ENCODE measurements around the gene KDM6A. TPM values are rescaled to one million over a fixed set of nuclear protein-coding genes. Genes with fewer than 3 reads are reported as not detected.

The KDM6A gene
- total RNA-seq, 1 donor from 2014 or later: 14.4 TPM

DNA sequence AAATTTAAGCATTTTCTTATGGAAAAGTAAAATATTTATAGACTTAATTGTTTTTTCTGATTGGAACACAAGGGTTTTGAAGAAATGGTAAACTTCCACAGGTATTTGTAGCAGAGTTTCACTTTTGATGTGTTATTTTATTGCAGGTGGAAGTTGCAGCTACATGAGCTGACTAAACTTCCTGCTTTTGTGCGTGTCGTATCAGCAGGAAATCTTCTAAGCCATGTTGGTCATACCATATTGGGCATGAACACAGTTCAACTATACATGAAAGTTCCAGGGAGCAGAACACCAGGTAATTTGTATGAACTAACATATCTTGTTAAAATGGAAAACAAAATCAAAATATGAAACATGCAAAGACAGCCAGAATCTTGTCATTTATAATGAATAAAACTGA lies 210.3 kb downstream of the KDM6A start:
- no peaks in the 10 kb centered on the region for H3K9me3 Mint-ChIP-seq (ENCODE audit: low read depth)
- no peak for DNase-seq (ENCODE audit: low spot score)
- no peaks in the 10 kb centered on the region for H3K27me3 Mint-ChIP-seq (ENCODE audit: low read depth)
- H3K4me3 Mint-ChIP-seq (ENCODE audit: unreplicated experiment): no peak overlapping the region
- TF ChIP-seq, protein P1, sequence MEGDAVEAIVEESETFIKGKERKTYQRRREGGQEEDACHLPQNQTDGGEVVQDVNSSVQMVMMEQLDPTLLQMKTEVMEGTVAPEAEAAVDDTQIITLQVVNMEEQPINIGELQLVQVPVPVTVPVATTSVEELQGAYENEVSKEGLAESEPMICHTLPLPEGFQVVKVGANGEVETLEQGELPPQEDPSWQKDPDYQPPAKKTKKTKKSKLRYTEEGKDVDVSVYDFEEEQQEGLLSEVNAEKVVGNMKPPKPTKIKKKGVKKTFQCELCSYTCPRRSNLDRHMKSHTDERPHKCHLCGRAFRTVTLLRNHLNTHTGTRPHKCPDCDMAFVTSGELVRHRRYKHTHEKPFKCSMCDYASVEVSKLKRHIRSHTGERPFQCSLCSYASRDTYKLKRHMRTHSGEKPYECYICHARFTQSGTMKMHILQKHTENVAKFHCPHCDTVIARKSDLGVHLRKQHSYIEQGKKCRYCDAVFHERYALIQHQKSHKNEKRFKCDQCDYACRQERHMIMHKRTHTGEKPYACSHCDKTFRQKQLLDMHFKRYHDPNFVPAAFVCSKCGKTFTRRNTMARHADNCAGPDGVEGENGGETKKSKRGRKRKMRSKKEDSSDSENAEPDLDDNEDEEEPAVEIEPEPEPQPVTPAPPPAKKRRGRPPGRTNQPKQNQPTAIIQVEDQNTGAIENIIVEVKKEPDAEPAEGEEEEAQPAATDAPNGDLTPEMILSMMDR (IDR thresholded peaks at IDR 0.05): no peak
- H3K36me3 Mint-ChIP-seq (ENCODE audit: low read depth): peaks cover 7% of the 10 kb centered on the region
- H3K27ac Mint-ChIP-seq (ENCODE audit: unreplicated experiment): no peak overlapping the region
- no peaks in the 10 kb centered on the region for H3K4me1 Mint-ChIP-seq (ENCODE audit: low read depth)

- Mint-ChIP-seq H3K36me3 (ENCODE audit: low read depth) (peaks cover 5% of the 10 kb centered on the region), H3K4me3 (ENCODE audit: unreplicated experiment) (no peak overlapping the region), H3K4me1 (ENCODE audit: low read depth) (no peaks in the 10 kb centered on the region), H3K9me3 (ENCODE audit: low read depth) (peaks cover 6% of the 10 kb centered on the region), H3K27me3 (ENCODE audit: low read depth) (no peaks in the 10 kb centered on the region), H3K27ac (ENCODE audit: unreplicated experiment) (no peak overlapping the region)
- TF ChIP-seq, protein P1 (IDR thresholded peaks at IDR 0.05): no peak
- no peak for DNase-seq (ENCODE audit: low spot score)
Observed at GRCh38 chrX:45110494-45110893, 237.5 kb downstream of the KDM6A start.

DNA sequence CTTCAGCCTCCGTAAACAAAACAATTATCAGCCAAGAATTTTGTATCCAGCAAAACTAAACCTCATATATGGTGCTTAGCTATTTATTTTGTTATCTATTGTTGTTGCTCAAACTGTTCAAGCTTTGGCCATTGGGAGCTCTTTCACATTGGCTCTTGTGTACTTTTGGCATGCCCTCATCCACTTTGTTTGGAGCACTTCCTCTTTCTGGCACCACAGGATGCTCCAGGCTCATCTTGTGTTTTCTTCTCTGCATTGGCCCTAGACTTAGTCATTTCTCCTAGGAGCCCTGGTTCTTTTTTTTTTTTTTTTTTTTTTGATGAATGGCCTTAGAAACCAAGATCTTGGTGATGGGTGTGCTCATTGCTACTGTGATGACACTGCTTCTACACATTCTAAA lies 253.2 kb downstream of the KDM6A start:
- Mint-ChIP-seq H3K27me3 (ENCODE audit: low read depth) (no peaks in the 10 kb centered on the region), H3K4me3 (ENCODE audit: unreplicated experiment) (no peak overlapping the region), H3K27ac (ENCODE audit: unreplicated experiment) (no peak overlapping the region), H3K4me1 (ENCODE audit: low read depth) (no peaks in the 10 kb centered on the region), H3K36me3 (ENCODE audit: low read depth) (peaks cover 5% of the 10 kb centered on the region), H3K9me3 (ENCODE audit: low read depth) (peaks cover 43% of the 10 kb centered on the region)
- no peak for DNase-seq (ENCODE audit: low spot score)
- TF ChIP-seq, protein P1 (IDR thresholded peaks at IDR 0.05): no peak

GRCh38 chrX:45128896-45129454 lies 256.0 kb downstream of the KDM6A start:
- H3K4me1 Mint-ChIP-seq (ENCODE audit: low read depth): no peaks in the 10 kb centered on the region
- no peak overlapping the region for H3K4me3 Mint-ChIP-seq (ENCODE audit: unreplicated experiment)
- H3K9me3 Mint-ChIP-seq (ENCODE audit: low read depth): peaks cover 44% of the 10 kb centered on the region
- TF ChIP-seq, protein P1 (IDR thresholded peaks at IDR 0.05): no peak
- H3K27ac Mint-ChIP-seq (ENCODE audit: unreplicated experiment): no peak overlapping the region
- peaks cover 5% of the 10 kb centered on the region for H3K36me3 Mint-ChIP-seq (ENCODE audit: low read depth)
- no peak for DNase-seq (ENCODE audit: low spot score)
- no peaks in the 10 kb centered on the region for H3K27me3 Mint-ChIP-seq (ENCODE audit: low read depth)

- DNase-seq (ENCODE audit: low spot score): no peak
- Mint-ChIP-seq H3K36me3 (ENCODE audit: low read depth) (no peaks in the 10 kb centered on the region), H3K9me3 (ENCODE audit: low read depth) (peaks cover 17% of the 10 kb centered on the region), H3K4me3 (ENCODE audit: unreplicated experiment) (no peak overlapping the region), H3K4me1 (ENCODE audit: low read depth) (no peaks in the 10 kb centered on the region), H3K27ac (ENCODE audit: unreplicated experiment) (no peak overlapping the region), H3K27me3 (ENCODE audit: low read depth) (no peaks in the 10 kb centered on the region)
- TF ChIP-seq, protein P1 (IDR thresholded peaks at IDR 0.05): no peak
Observed at GRCh38 chrX:45133465-45133864, 260.5 kb downstream of the KDM6A start.

All from chondrocyte (in vitro differentiated cells).